ENCODE data around the gene STAG1.

Gene STAG1

DNA sequence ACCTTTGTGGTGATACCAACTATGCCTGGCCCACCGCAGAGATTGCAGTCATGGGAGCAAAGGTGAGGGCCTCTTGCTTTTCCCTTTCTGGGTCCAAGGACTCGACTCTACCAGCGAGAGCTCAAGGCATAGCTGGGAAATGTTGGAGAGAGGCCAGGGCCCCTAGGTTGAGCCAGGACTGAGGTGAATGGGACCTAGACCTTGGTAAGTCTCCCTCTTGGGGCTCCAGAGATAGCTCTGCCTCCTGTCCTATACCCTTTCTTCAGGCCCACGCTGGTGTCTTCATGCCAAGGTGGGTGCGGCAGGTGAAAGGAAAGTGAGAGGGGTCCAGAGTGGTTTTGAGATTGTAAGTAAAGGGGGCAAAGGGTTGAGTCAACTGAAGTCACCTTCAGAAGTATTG lies 424.5 kb downstream of the STAG1 start:
- no peak for DNase-seq (ENCODE audit: low read depth)

DNA sequence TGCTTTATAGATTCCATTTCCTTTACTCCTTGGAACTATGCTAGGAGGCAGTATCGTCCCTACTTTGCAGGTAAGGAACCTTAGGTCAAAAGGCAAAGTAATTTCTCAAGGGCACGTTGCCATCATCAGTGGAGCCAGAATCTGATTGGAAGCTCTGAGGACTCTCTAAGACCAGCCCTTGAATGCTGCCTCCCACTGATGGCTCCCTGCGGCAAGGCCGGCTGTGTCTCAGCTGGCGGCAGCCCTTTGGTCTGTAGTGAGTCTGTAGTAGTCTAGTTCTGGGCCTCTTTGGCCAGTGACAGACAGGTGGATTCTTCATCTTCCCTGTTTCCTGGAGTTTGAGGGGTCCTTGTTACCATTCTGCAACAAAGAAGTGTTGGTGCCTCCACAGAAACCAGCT lies 425.9 kb downstream of the STAG1 start:
- no peak for DNase-seq (ENCODE audit: low read depth)

DNA sequence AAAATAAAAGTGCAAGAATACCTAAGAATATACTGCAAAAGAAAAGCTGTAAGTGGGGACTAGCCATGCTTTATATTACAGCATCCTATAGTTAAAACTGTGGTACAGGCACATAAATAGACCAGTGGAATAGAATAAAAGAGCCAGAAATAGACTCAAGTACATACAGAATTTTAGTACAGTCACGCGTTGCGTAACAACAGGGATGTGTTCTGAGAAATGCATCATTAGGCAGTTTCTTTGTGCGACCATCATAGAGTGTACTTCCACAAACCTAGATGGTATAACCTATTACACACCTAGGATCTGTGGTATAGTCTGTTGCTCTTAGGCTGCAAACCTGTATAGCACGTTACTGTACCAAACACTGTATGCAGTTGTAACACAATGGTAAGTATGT lies 440.2 kb downstream of the STAG1 start:
- no peak for DNase-seq (ENCODE audit: low read depth)

DNA sequence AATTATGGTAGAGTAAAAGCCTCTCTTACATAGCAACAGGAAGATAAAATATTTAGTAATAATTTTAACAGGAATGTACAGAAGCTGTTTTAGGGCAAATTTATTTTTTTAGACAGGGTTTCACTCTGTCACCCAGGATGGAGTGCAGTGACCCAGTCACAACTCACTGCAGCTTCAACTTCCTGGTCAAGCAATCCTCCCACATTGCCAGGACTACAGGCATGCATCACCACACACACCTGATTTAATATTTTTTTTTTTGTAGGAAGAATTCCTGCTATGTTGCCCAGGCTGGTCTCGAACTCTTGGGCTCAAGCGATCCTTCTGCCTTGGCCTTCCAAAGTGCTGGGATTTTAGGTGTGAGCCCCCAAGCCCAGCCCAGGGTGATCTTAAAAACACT lies 440.9 kb downstream of the STAG1 start:
- DNase-seq (ENCODE audit: low read depth) = no peak

DNA sequence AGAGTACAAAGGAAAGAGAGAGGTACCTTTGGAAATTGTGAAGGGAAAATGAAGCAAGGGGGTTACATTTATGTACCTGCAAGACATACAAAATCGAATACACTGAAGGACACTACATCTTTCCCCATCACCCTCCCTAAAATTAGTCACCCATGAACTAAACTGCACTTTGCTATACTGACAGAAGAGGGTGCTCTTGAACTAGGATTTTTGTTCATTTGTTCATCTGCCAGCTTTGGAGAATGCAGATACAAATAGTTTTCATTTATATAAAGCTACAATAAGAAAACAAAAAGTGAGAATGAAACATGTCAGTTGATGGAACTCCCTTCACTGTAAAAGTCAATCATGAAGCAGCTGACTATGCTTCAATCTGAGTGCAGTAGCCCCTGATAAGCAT lies 446.3 kb downstream of the STAG1 start:
- DNase-seq (ENCODE audit: low read depth) = no peak

DNA sequence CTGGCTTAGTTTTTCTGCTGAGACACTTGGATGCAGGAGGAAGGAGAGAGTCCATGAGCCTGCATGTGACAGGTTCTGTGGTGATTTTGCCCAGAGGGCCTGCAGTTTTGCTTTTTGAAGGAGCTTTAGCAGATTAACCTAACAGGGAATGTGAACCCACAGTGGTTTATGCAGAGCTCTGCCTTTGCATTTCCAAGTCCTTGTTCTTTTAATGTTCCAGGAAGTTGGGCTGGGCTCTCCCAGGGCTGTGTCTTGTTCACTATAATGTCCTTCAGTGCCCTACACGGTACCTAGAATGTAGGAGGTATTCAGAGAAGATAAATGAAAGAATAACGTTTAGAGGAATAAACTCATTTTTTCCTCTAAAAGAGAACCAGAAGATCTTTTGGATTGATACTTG lies 451.7 kb downstream of the STAG1 start:
- DNase-seq (ENCODE audit: low read depth) = no peak

DNA sequence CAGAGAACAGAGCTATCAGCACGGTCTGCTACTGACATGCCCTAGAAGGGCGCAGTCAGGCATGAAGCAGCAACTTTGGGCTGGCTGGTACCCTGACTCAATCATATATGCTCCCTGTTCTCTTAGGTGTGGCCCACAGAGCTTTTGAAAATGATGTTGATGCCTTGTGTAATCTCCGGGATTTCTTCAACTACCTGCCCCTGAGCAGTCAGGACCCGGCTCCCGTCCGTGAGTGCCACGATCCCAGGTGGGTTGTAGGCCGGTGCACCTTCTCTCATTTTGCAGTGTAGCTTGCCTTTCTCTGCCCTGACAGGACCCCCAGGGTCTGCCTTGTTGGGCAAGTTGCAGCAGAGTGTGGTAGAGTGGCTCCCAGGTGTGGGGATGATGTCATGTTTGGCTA lies 454.4 kb downstream of the STAG1 start:
- DNase-seq (ENCODE audit: low read depth) = no peak

DNA sequence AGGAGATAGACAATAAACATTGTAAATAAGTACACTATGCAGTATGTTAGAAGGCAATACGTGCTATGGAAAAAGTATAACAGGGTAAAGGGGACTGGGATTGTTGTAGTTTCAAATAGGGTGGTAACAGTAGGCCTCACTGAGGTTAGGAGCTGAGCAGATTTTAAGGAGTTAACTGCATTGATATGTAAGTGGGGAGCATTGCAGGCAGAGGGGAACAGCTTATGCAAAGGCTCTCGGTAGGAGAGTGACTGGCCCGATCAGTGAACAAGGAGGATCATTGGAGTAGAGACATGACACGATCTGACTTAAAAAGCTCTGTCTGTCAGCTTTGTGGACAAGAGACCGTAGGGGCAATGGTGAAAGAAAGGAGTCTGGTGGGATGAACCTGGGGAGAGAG lies 455.2 kb downstream of the STAG1 start:
- DNase-seq (ENCODE audit: low read depth) = no peak

DNA sequence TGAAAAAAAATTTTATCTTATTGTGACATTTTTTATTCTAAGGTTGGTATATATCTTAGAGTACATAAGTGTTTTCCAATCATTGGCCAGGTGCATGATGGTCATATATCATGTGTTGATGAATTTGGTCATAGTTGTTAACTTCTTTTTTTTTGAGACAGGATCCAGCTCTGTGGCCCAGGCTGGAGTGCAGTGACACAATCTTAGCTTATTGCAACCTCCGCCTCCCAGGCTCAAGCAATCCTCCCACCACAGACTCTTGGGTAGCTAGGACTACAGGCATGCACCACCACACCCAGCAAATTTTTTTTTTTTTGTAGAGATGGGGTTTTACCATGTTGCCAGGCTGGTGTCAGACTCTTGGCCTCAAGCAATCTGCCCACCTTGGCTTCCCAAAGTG lies 458.0 kb downstream of the STAG1 start:
- no peak for DNase-seq (ENCODE audit: low read depth)

DNA sequence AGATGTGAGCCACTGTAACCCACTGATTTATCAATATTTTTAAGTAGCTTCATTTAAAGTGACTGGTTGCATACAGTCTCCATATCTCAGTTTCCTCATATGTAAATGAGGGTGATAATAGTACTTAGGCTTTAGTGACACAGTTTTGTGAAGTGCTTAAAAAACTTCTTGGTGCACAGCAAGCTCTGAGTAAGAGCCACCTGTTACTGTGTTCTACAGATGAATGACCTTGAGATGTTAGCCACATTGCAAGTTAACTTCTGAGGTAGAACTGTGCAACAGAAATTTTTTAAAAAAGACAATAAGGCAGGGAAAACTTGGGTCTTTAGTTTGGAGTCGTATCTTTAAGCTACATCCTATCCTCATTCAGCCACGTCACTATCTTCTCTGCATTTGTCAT lies 458.9 kb downstream of the STAG1 start:
- no peak for DNase-seq (ENCODE audit: low read depth)

DNA sequence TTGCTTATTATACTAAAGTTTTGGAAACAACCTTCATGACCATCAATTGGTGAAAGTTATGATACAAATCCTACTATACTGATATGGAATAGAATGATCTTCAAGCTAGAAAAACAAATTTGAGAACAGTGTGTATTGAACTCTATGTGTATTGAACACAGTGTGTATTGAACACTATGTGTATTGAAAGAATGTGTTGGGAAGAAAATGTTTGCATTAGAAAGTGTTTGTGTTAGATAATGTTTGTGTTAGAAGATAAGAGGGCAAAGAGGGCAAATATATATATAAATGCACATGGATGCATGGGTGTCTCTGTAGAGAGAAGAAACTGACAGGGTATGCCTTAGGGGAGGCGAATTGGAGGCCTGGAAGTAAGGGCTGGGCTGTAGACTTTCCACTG lies 459.7 kb downstream of the STAG1 start:
- DNase-seq (ENCODE audit: low read depth) = no peak

DNA sequence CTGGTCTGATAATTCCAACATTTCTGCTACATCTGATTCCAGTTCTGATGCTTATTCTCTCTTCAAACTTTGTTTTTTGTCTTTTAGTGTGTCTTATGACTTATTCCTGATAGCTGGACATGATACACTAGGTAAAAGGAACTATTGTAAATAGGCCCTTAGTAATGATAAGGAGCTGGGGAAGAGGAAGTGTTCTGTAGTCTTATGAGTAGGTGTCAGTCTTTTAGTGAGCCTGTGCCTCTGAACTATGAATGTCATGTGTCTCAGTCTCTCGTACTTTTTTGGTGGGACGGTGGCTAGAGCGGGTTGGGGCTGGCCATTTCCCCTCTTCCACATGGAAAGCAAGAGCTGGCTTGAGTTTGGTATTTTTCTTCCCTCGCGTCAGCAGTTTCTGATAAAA lies 460.9 kb downstream of the STAG1 start:
- DNase-seq (ENCODE audit: low read depth) = no peak

Data from CMK (cell line).